HG02642 (cell line): ENCODE measurements around the gene STK4.

ENCODE experiments used
- ATAC-seq: cut with Tn5 transposase; IDR thresholded peaks from one replicate; pipeline ENCODE4 v1.9.1; 2021; ENCODE audit warnings: mild to moderate bottlenecking; ENCODE audit not compliant: unreplicated experiment, poor library complexity

The STK4 gene

DNA sequence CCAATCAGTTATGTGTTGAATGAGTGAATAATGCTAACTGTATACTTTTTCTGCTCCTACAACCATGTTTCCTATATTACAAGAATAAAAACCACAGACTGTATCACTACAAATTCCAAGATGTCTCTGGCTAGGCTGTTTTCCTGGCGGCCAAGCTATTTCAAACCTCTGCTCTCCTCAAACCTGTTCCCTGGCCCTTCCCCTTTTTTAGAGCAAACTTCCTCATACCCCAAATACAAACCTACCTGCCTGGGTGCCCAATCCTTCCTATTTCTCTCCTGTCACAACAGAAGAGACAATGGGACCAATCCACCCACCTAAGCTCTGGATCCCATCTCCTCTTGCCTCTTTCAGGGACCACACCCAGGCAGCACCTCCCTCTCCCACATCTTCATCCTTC is 13.6 kb upstream of the STK4 start:
- ATAC-seq: no peak

DNA sequence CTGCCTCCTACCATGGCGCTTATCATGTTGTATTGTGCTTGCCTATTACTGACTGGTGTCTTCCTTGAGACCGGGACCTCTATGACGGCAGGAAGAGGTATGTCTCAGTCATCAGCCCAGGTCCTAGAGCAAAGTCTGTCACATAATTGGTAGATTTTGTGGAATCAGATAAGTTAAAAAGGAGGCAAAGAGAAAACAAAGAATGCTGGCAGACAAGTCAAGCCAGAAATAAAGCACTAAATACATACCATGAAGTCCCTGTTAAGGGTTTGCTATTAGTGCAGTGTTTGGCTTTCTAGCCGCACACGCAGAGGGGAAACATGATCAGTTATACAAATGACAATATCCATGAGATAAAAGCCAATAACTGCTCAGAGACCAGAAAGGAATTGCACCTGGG is 12.1 kb upstream of the STK4 start:
- ATAC-seq: no peak

GRCh38 chr20:44955270-44955669 is 11.0 kb upstream of the STK4 start:
- no peak for ATAC-seq

DNA sequence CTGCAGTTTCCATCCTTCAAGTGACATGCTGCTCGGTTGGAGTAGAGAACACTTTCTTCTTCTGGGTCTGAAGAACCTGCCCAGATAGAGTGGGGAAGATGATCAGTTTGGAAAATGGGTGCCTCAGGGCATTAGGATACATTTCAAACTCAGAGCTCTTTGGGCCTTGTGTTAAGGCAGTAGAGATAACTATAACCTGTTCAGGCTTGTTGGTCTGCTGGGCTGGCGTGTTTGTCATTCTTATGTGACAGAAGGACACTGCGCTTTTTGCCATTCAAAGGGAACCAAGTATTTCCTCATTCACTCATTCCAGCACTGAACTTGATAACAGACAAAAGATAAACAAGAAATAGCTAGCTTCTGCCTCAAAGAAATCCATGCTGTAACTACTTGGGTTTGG is 9.9 kb upstream of the STK4 start:
- ATAC-seq: no peak

- ATAC-seq: no peak
These were observed 8.0 kb upstream of the STK4 start for GRCh38 chr20:44958276-44958675.

GRCh38 chr20:44959082-44959637 is 7.2 kb upstream of the STK4 start:
- no peak for ATAC-seq

DNA sequence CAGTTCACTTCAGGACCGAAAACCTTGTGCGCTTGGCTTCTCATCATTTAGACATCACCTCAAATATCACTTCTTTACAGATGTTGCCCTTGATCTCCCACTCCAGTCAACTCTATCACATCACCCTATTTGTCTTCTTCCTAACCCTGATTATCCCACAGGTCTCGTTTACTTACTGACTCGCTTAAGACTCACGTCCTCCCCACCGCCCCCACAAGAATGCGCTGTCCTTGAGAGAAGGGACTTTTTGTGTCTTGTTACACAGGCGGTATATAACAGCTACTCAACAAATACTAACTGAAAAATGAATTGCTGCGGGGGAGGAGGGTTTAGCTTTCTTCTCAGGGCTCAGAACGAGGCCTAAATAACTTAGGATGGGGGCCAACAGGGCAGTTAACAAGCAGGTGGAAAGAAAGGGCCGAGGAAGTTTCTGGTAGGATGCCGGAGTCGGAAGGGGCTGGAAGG is 6.6 kb upstream of the STK4 start:
- peak; percentile 25 for ATAC-seq

DNA sequence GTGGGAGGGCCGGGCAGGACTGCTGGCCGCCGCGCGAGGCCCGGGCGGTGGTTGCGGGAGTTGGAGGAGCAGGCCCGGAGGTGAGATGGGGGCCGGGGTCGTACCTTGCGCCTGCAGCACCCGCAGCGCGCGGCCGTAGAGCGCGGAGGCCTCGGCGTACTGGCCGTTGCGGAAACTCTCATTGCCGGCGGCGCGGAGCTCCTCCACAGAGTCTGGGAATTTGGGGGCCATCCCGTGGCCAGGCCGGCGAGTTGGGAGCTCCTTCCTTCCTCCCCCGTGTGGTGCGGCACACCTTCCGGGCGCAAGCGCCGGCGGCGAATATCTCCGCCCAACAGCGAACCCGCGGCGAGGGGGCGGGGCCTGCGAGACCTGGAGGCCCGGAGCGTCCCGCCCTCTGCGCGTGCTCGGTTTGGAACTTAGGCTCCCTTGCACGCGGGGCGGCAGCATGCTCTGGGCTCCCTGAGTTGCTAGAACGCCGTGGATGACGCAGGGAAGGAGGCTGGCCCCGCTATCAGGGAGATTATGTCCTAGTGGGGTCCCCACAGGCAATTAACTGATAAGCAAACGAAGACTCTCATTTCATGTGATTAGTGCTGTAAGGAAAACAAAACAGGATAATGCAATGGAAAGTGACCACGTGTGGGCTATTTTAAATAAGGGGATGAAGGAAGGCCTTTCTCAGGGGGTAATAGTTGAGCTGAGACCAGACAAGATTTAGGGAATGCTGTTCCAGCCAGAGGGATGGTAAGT is 6.0 kb upstream of the STK4 start, which contains the start of gene TOMM34:
Gene TOMM34, minus strand, starts transcription at position 295 of the 750 bp plus-strand sequence. Its CDS starts 64 bp downstream, at position 231.
- peak; percentile 90 for ATAC-seq

GRCh38 chr20:44961011-44961869 is 5.1 kb upstream of the STK4 start:
- ATAC-seq: no peak

GRCh38 chr20:44961870-44962267 is 4.4 kb upstream of the STK4 start:
- ATAC-seq: no peak

GRCh38 chr20:44962483-44962882 is 3.8 kb upstream of the STK4 start:
- no peak for ATAC-seq

DNA sequence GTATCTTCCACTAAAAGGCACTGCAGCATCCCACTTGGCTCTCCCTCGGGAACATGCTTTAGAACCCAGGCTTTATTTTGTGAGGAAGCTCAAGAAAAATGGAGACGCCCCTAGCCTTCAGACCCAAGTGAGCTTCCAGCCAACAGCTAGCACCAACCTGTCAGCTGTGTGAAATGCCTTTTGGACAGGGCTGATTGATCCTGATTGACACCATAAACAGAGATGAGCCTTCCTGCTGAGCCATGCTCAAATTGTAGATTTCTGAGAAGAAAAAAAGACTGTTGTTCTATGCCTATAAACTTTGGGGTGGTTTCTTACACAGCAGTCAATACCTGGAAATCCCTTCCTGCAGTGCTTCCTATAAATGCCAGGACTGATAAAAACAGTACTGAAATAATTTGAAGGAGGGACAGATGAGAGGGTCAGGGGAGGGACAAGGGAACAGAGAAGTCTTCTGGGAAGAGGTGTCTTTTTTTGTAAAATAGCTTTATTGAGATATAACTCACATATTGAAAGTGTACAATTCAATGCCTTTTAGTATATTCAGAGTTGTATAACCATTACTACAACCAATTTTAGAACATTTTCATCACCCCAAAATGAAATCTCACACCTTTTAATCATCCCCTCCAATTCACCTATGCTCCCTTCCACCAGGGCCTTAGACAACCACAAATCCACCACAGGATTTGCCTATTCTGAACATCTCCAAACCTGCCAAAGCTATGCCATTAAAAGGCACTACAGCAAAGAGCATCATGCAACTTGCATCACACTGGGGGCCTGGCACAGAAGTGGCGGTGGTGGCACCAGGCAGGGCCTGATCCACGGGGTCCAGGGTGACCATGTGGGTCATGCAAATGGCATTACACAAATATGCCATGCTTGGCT is 2.7 kb upstream of the STK4 start:
- ATAC-seq: no peak

- no peak for ATAC-seq
These were observed 672 bp upstream of the STK4 start for GRCh38 chr20:44965651-44966029.

- ATAC-seq: no peak
These were observed 995 bp downstream of the STK4 start for GRCh38 chr20:44967207-44967807.

- no peak for ATAC-seq
These were observed 3.1 kb downstream of the STK4 start for GRCh38 chr20:44969300-44969894.

- no peak for ATAC-seq
These were observed 4.0 kb downstream of the STK4 start for GRCh38 chr20:44970243-44970757.

DNA sequence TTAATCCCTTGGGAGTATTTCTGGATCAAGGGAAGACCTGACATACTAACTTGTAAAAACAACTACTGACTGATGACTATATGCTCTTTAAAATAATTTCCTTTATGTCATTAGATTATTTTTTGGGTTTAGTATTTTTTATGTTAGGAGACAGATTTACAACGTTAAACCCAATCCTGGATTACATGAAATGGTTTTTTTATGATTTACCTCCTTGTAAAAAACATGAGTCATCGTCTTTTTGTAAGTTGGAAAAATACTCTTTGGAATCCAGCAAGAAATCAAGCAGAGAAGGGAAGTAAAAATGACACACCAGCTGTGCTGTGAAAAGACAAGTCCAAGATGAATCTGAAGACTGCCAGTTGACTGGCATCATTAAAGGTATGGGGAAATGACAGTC is 6.7 kb downstream of the STK4 start:
- ATAC-seq: no peak

- no peak for ATAC-seq
These were observed 10.4 kb downstream of the STK4 start for GRCh38 chr20:44976698-44977097.

DNA sequence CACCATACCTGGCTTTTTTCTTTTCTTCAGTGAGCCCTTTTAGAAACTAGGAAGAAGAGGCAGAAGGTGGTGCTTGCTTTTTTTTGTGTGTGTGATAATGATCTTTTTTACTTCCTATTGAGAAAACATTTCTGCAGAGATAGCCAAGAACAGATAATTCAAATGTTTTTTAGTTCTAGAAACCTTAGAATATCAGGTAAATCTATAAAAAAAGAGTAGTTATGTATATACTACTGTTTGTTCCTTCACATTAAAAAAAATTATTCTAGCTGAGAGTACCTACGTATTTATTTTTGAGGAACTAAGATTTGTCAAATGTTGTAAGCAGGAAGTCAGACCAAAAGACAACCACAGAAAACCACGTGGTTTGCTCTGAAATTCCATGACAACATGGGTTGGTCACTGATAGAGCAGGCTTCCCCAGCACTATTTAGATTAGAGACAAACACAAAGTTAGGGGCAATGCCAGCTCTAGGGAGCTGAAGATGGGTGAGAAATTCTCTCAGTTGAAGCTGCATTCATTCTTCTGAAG is 12.8 kb downstream of the STK4 start:
- peak; percentile 86 for ATAC-seq
